Mammary epithelial cell (primary cell): Measurements from ENCODE around the gene ZFYVE9.

ENCODE experiments used
- EZH2 ChIP-seq: IDR thresholded peaks from 2 replicates; pipeline ENCODE4 v1.6.1; 2012; ENCODE audit warnings: low read length, inconsistent platforms, borderline replicate concordance
- TF ChIP-seq, protein P1 (sequence below), 2 donors: IDR thresholded peaks in 1 of 2; conservative IDR thresholded peaks in 1 of 2; 2 replicates each; pipeline ENCODE4 v1.5.1; 2011 to 2012; ENCODE audit warnings: inconsistent platforms in 2 of 2, low read length in 2 of 2, mild to moderate bottlenecking in 2 of 2, control low read depth in 1 of 2, low read depth in 1 of 2; ENCODE audit not compliant: insufficient read depth in 1 of 2; ENCODE audit errors: extremely low read depth in 1 of 2

DNA sequence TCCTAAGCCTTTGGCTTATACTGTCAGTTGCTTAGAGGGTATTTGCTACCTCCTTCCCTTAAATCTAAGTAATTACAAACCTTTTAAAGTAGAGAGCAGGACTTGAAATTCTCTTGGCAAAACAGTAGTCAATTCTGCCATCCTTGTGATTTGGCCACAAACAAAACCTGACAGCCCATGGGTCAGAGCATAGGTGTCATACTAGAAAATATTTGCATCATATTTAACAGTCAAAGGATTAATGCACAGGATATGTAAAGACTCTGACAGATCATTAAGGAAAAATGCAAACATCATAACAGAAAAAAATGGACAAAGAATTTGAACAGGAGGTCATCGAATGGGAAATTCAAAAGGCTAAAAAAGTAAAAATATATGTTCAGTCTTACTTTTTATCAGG, 50.5 kb downstream of the ZFYVE9 start:
- TF ChIP-seq, protein P1, sequence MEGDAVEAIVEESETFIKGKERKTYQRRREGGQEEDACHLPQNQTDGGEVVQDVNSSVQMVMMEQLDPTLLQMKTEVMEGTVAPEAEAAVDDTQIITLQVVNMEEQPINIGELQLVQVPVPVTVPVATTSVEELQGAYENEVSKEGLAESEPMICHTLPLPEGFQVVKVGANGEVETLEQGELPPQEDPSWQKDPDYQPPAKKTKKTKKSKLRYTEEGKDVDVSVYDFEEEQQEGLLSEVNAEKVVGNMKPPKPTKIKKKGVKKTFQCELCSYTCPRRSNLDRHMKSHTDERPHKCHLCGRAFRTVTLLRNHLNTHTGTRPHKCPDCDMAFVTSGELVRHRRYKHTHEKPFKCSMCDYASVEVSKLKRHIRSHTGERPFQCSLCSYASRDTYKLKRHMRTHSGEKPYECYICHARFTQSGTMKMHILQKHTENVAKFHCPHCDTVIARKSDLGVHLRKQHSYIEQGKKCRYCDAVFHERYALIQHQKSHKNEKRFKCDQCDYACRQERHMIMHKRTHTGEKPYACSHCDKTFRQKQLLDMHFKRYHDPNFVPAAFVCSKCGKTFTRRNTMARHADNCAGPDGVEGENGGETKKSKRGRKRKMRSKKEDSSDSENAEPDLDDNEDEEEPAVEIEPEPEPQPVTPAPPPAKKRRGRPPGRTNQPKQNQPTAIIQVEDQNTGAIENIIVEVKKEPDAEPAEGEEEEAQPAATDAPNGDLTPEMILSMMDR (conservative IDR thresholded peaks at IDR 0.05 in 1 of 2, IDR thresholded peaks at IDR 0.05 in 1 of 2; ENCODE audit: extremely low read depth in 1 of 2, insufficient read depth in 1 of 2, low read depth in 1 of 2, low read length in 2 of 2), result no peak
- TF ChIP-seq EZH2, result no peak
